MM.1S (cell line): ENCODE data around the gene SLC25A17.

Source experiments
- EZH2phosphoT487 ChIP-seq: fragments of 300-600 bp; sonication (generic); IDR thresholded peaks from 2 replicates; pipeline ENCODE4 v1.6.1; 2018; ENCODE audit warnings: antibody characterized with exemption, low read length
- TF ChIP-seq, protein P1 (sequence below): fragments of 300-600 bp; sonication (generic); IDR thresholded peaks from 2 replicates; pipeline ENCODE4 v1.5.1; 2016; ENCODE audit warnings: antibody characterized with exemption, low read length, mixed read lengths

DNA sequence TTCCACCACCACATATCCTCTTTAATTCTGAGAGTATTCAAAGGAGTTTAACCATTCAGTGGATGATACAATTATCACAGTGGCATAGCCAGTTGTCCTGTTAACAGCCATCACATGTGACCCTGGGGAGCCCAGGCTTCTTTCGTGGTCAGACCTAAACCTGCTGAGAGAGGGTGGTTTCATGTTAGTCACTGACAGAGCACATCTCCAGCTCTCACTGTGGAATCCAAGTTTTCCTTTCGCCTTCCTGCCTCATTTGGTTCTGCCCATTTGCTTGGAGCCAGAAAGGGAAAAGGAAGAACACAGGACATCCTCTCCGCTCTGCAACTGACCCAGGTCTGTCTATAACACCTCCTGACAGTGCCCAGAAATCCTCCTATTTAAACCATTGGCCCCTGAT, 79.4 kb downstream of the SLC25A17 start:
- TF ChIP-seq, protein P1, sequence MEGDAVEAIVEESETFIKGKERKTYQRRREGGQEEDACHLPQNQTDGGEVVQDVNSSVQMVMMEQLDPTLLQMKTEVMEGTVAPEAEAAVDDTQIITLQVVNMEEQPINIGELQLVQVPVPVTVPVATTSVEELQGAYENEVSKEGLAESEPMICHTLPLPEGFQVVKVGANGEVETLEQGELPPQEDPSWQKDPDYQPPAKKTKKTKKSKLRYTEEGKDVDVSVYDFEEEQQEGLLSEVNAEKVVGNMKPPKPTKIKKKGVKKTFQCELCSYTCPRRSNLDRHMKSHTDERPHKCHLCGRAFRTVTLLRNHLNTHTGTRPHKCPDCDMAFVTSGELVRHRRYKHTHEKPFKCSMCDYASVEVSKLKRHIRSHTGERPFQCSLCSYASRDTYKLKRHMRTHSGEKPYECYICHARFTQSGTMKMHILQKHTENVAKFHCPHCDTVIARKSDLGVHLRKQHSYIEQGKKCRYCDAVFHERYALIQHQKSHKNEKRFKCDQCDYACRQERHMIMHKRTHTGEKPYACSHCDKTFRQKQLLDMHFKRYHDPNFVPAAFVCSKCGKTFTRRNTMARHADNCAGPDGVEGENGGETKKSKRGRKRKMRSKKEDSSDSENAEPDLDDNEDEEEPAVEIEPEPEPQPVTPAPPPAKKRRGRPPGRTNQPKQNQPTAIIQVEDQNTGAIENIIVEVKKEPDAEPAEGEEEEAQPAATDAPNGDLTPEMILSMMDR: no peak
- no peak for TF ChIP-seq EZH2phosphoT487
